ENCODE results near the gene CD82. TPM values are rescaled to one million over a fixed set of nuclear protein-coding genes. Genes with fewer than 3 reads are reported as not detected.

CD82 gene
- total and polyA plus RNA-seq, 12 donors = 18.5 to 70.4 (median 35.2) TPM

DNA sequence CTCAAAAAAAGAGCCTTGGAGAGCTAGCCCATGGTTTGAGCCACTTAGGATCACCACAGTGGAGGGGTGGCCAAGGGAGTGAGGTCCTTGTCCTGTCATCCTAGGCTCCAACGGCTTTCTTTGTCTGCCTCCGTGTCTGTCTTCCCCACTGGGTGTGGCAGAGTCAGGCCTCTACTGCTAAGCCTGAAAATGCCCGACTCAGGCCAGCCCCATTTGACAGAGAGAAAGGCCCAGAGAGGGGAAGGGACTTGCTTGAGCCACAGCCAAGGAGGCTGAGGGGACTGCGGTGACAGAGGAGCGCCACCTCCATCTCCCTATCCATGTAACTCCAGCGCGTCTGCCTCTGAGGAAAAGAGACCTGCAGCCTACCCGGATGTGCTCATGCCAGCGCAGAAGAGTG is 27.8 kb upstream of the CD82 start:
- DNase-seq = no peak
- WGBS, 2 donors = 89 to 93% methylated on average over 9 of the region's 9 CpGs

DNA sequence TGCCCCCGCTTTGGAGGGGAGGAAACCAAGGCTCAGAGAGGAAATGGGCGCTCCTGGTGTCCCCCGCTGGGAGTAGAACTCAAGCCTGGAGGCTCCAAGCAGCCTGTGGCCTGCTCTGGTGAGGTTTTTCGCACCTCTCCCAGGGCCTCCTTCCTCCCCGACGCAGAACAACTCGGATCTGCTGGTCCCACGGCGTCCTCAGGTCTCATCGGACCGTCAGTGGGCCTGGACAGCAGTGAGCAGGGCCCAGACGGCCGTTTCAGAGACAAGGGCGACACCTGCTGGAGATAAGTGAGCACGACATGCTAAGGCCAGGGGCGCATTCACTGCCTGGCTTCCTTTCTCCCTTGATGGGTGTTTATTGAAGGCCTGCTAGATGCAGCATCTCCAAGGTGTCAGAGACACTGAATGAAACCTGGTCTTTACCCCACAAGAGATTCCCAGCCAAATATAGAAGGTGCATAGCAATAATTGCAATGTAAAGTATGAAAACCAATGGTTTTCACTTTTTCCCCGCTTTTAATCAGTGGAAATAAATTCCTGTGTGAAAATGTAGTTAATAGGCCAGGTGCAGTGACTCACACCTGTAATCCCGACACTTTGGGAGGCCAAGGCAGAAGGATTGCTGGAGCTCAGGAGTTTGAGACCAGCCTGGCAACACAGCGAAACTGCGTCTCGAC is 26.9 kb upstream of the CD82 start:
- peaks cover 0 to 16% (median 5%) of the 10 kb centered on the region in 9 donors for H3K4me1 ChIP-seq
- H3K27me3 ChIP-seq = peaks cover 0 to 3% (median 0%) of the 10 kb centered on the region in 7 donors
- 29% methylated on average over 21 of the region's 21 CpGs for WGBS, 2 donors
- intact Hi-C loops (cut with DNase I) = loop anchor here (1.0 to 10.0 kb wide), 12 partner anchors 104 to 444 kb away; partner anchors contain the start of gene EXT2 (in 4 of the 10)
- peak; percentile 77 to 79 for DNase-seq
- H3K4me3 ChIP-seq = peak overlapping the region in 3 of 10 donors; percentile 5 to 40 (median 12)
- H3K27ac ChIP-seq = no peak overlapping the region
- H3K9me3 ChIP-seq = no peaks in the 10 kb centered on the region
- peak; percentile 91 to 95 (median 94) for ATAC-seq
- TF ChIP-seq, protein P1, sequence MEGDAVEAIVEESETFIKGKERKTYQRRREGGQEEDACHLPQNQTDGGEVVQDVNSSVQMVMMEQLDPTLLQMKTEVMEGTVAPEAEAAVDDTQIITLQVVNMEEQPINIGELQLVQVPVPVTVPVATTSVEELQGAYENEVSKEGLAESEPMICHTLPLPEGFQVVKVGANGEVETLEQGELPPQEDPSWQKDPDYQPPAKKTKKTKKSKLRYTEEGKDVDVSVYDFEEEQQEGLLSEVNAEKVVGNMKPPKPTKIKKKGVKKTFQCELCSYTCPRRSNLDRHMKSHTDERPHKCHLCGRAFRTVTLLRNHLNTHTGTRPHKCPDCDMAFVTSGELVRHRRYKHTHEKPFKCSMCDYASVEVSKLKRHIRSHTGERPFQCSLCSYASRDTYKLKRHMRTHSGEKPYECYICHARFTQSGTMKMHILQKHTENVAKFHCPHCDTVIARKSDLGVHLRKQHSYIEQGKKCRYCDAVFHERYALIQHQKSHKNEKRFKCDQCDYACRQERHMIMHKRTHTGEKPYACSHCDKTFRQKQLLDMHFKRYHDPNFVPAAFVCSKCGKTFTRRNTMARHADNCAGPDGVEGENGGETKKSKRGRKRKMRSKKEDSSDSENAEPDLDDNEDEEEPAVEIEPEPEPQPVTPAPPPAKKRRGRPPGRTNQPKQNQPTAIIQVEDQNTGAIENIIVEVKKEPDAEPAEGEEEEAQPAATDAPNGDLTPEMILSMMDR (IDR thresholded peaks at IDR 0.05) = peak; percentile 94 to 98 (median 97)
- H3K36me3 ChIP-seq = no peaks in the 10 kb centered on the region

More for the DNA sequence above, 27.8 kb upstream of the CD82 start:
- peaks cover 0 to 16% (median 5%) of the 10 kb centered on the region in 9 donors for H3K4me1 ChIP-seq
- ATAC-seq = peak in 4 of 8 donors; percentile 4 to 12 (median 7)
- TF ChIP-seq, protein P1 (IDR thresholded peaks at IDR 0.05) = no peak
- no peaks in the 10 kb centered on the region for H3K36me3 ChIP-seq
- H3K4me3 ChIP-seq = no peak overlapping the region
- peaks cover 0 to 3% (median 0%) of the 10 kb centered on the region in 7 donors for H3K27me3 ChIP-seq
- intact Hi-C loops (cut with DNase I) = loop anchor here (1.0 to 10.0 kb wide), 12 partner anchors 103 to 443 kb away; partner anchors contain the start of gene EXT2 (in 4 of the 10)
- H3K27ac ChIP-seq = no peak overlapping the region
- no peaks in the 10 kb centered on the region for H3K9me3 ChIP-seq

DNA sequence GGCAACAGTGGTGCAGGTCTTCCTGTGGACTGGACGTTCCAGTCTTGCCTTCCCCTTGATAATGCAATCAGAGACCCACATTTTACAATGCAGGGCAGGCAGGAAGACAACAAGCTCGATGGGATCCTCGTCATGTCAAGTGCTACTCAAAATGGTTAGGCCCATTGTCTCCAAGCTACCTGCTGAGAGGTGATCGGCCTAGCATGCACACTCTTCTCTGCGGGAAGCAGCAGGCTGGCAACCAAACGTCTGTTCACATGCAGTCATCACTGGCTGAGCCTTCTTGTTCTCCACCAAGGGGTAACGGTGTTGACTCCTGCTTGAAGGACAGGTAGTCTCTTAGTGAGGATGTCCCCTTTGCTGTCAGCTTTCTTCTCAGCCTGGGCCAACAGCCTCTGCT is 25.5 kb upstream of the CD82 start:
- Histone ChIP-seq H3K9me3 (no peaks in the 10 kb centered on the region), H3K4me1 (peaks cover 0 to 16% (median 5%) of the 10 kb centered on the region in 9 donors), H3K27ac (no peak overlapping the region), H3K4me3 (no peak overlapping the region), H3K27me3 (peaks cover 0 to 3% (median 0%) of the 10 kb centered on the region in 7 donors), H3K36me3 (no peaks in the 10 kb centered on the region)
- DNase-seq (no peak), ATAC-seq (no peak)
- WGBS, 2 donors = 79 to 85% methylated on average over 7 of the region's 7 CpGs
- intact Hi-C loops (cut with DNase I) = loop anchor here (1.0 to 10.0 kb wide), 11 partner anchors 105 to 445 kb away; partner anchors contain the start of gene EXT2 (in 5 of the 10)
- TF ChIP-seq, protein P1 (IDR thresholded peaks at IDR 0.05) = no peak

DNA sequence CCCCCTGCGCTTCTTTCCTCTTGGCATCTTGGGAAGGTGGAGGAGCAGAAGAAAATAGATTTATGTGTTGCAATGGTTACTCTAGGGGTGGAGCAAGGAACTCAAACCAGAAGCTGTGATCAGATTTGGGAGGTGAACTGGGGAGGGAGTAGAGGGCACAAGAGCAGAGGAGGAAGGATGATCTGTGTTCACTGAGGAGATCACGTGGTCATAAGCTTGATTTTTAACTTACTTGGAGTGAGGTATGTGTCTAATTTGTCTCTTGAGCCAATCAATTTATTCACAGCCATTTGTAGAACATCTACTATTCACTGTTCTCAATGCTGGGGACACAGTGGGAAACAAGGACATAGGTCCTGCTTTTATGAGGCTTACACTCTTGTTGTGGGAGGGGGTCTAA is 24.8 kb upstream of the CD82 start:
- ATAC-seq = no peak
- H3K27ac ChIP-seq = no peak overlapping the region
- TF ChIP-seq, protein P1 (IDR thresholded peaks at IDR 0.05) = no peak
- peaks cover 0 to 3% (median 0%) of the 10 kb centered on the region in 7 donors for H3K27me3 ChIP-seq
- no peak overlapping the region for H3K4me3 ChIP-seq
- WGBS, 2 donors = 37 to 43% methylated on average over 2 of the region's 2 CpGs
- no peak for DNase-seq
- peaks cover 0 to 16% (median 5%) of the 10 kb centered on the region in 9 donors for H3K4me1 ChIP-seq
- intact Hi-C loops (cut with DNase I) = loop anchor here in 1 of 10 donors (5.0 kb wide), 1 partner anchor 443 kb away; the partner anchor contains the start of gene EXT2
- H3K36me3 ChIP-seq = no peaks in the 10 kb centered on the region
- H3K9me3 ChIP-seq = peaks cover 0 to 4% (median 0%) of the 10 kb centered on the region in 11 donors

Data from heart right ventricle (tissue), 16 donors.